NCI-H187 (cell line): ENCODE data around the gene CHRD.
"Not testable (repeated sequence)": the region's sequence is repeated elsewhere in the genome, so short reads cannot be mapped to it uniquely, and the experiment has no call there.

Source experiments
- DNase-seq, 2 experiments: peaks; one replicate each; lab custom pipeline; 2025; lab: John Stamatoyannopoulos, UW

The CHRD gene

DNA sequence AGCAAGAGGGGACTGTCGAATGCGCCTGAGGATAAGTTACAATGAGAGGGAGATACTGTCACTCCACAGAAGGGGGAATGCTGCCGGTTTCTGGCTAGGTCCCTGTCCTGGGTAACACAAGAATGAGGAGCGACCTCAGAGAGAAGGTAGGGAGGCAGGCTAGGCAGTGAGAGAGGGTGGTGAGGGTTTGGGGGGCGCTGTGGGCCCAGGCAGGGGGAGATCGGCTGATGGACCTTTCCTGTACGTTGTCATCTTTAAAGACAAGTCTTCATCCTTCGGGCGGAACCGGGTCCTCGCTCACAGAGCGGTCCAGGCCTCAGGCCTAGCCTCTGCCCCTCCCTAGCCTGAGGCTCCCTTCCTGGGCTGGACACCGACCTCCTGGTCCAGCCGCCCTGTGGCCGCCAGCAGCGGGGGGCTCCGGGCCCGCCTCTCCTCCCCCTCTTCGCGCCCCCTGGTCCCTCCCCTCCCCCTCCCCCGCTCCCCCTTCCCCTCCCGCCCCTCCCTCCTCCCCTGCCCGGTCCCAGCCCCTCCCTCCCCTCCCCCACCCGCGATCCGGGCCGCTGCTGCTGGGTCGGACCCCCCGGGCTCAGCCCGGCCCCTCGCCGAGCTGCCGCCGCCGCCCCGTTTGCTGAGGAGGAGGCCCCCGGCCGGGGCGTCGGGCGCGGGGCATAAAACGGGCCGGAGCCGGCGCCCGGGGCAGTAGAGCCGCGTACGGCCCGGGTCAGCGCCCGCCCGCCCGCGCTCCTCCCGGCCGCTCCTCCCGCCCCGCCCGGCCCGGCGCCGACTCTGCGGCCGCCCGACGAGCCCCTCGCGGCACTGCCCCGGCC is at the start of gene CHRD:
Gene CHRD (plus strand): TSS at position 697 of the 827 bp plus-strand sequence. CDS start 265 bp downstream, outside the sequence.
- DNase-seq: no peak

- no peak for DNase-seq
Measured at GRCh38 chr3:184332370-184333090, 47.3 kb upstream of the CHRD start.

DNA sequence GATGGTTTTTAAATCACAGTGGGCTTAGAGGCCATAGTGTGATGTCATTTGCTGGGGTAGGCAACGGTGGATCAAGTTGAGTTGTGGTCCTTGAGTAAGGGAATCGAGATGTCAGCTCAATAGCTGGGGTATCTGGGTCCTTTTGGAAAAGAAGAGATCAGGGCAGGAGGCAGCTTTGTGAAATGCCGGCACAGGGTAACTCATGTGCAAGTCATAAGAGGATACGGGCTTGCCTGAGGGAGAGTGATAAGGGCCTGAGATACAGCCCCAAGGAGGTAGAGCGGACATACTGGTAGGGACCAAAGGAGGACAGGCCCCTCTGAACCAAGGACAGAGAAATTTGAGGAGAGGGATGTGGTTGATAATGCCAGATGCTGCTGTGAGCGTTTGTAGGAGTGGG is 46.7 kb upstream of the CHRD start:
- no peak for DNase-seq

- no peak for DNase-seq
Measured at GRCh38 chr3:184333700-184334099, 46.2 kb upstream of the CHRD start.

GRCh38 chr3:184334470-184335158 is 45.2 kb upstream of the CHRD start:
- DNase-seq: no peak

- no peak for DNase-seq
Measured at GRCh38 chr3:184335291-184335660, 44.6 kb upstream of the CHRD start.

DNA sequence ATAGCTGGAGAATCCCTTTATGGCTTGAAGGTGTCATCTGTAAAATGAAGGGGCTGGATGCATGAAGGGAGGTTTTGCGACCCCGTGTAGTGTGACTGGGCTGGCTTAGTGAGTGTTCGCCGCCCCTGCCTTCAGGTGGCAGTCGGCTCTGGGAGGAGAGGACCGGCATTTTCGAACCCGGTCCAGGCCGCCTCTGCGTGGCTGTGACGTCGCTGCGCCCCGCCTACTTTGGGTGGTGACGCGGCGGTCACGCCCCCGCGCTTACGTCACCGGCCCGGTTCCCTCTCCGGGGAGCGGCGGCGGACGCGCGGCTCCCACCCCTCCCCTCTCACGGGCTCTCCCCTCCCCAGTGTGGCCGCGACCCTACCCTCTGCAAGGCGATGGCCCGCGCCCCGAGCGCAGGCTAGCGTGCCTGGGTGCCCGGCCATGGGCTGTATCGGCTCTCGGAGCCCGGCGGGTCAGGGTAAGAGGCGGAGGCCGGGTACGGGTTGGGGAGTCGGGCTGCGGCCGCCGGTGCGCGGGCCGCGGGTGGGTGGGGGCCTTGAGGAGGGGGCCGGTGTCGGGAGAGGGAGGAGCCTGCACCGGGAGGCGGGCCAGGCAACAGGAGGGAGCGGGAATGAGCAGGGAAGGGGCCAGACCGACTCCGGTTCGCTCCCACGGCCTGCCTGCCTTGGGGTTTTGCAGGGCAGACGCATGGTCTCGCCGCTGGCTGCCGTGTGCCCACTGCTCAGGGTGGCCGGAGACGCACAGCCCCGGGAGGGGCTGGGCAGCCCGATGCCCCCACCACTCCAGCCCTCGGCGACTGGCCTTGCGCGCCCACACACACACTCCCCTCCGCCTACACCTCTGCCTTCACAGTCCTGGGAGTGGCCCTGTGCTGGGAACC is 44.0 kb upstream of the CHRD start:
- DNase-seq: peak; percentile 34 to 40

GRCh38 chr3:184336547-184337398 is 43.1 kb upstream of the CHRD start:
- DNase-seq: no peak

GRCh38 chr3:184337399-184337714 is 42.5 kb upstream of the CHRD start, which contains the start of gene FAM131A:
TSS of gene FAM131A (plus strand) at chr3:184337600. CDS start at chr3:184337631, 31 bp downstream.
- no peak for DNase-seq

DNA sequence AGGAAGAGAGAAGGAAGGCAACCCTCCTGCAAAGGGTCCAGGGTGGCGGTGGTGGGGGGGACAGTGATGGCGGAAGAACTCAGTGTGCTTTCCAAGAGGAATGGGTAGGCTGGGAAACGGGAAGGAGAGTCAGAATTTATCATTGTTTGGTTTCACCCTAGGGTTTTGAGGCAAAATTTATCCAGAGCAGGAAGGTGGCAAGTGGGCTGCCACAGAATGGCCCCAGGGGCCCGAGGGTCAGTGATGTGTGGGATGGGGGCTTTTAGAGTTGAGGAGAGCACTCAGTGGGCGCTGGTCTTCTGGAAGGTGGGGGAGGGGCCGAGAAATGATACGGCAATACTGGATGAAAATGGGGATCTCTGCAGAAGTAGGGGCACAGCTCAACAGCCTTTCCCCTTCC is 41.9 kb upstream of the CHRD start:
- no peak for DNase-seq

GRCh38 chr3:184338511-184338945 is 41.3 kb upstream of the CHRD start:
- peak; percentile 70 to 76 for DNase-seq

GRCh38 chr3:184339001-184339400 is 40.9 kb upstream of the CHRD start:
- DNase-seq: peak; percentile 66 to 70

DNA sequence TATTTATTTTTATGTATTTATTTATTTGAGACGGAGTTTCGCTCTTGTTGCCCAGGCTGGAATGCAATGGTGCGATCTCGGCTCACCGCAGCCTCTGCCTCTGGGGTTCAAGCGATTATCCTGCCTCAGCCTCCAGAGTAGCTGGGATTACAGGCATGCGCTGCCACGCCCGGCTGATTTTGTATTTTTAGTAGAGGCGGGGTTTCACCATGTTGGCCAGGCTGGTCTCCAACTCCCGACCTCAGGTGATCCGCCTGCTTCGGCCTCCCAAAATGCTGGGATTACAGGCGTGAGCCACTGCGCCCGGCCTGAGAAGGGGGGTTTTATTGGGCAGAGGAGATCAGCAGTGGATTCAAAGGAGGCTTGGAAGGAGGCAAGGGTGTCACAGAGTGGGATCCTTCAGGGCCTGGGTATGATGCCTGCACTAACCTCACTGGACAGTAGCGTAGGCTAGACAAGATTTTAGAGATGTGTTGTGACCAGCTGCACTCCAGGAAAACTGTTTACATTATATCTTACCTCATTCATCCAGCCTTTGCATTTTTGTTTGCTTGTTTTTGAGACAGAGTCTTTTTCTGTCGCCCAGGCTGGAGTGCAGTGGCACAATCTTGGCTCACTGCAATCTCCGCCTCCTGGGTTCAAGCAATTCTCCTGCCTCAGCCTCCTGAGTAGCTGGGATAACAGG is 40.3 kb upstream of the CHRD start:
- DNase-seq: not testable (repeated sequence)

DNA sequence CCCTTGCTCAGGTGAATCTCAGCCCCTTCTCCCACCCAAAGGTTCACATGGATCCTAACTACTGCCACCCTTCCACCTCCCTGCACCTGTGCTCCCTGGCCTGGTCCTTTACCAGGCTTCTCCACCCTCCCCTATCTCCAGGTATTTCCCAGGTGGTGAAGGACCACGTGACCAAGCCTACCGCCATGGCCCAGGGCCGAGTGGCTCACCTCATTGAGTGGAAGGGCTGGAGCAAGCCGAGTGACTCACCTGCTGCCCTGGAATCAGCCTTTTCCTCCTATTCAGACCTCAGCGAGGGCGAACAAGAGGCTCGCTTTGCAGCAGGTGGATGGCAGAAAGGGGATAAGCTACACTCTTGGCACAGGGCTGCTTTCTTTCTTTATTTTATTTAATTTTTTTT is 37.9 kb upstream of the CHRD start:
- peak; percentile 22 to 65 for DNase-seq

- no peak for DNase-seq
Measured at GRCh38 chr3:184343200-184343876, 36.5 kb upstream of the CHRD start.

DNA sequence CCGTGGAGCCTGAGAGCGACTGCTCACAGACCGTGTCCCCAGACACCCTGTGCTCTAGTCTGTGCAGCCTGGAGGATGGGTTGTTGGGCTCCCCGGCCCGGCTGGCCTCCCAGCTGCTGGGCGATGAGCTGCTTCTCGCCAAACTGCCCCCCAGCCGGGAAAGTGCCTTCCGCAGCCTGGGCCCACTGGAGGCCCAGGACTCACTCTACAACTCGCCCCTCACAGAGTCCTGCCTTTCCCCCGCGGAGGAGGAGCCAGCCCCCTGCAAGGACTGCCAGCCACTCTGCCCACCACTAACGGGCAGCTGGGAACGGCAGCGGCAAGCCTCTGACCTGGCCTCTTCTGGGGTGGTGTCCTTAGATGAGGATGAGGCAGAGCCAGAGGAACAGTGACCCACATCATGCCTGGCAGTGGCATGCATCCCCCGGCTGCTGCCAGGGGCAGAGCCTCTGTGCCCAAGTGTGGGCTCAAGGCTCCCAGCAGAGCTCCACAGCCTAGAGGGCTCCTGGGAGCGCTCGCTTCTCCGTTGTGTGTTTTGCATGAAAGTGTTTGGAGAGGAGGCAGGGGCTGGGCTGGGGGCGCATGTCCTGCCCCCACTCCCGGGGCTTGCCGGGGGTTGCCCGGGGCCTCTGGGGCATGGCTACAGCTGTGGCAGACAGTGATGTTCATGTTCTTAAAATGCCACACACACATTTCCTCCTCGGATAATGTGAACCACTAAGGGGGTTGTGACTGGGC is 35.1 kb upstream of the CHRD start:
- DNase-seq: no peak

GRCh38 chr3:184345317-184346144 is 34.3 kb upstream of the CHRD start:
- DNase-seq: peak; percentile 8 to 21
